Upper lobe of right lung (tissue), 1 donor: ENCODE measurements around the gene CDH23. TPM values are rescaled to one million over a fixed set of nuclear protein-coding genes. Genes with fewer than 3 reads are reported as not detected.

Source experiments
- ATAC-seq: fragments of 200-7000 bp; cut with Tn5 transposase; one replicate; pipeline ENCODE4 v1.9.1; 2020; ENCODE audit warnings: mild to moderate bottlenecking, moderate library complexity
- DNase-seq: peaks from one replicate; pipeline ENCODE4 v3.0.0-alpha.2; 2020
- H3K27ac ChIP-seq: fragments of 200-600 bp; one replicate; pipeline ENCODE4 v1.8.0; 2022
- H3K27me3 ChIP-seq: fragments of 200-600 bp; one replicate; pipeline ENCODE4 v1.8.0; 2022; ENCODE audit warnings: mild to moderate bottlenecking
- H3K36me3 ChIP-seq: fragments of 200-600 bp; one replicate; pipeline ENCODE4 v1.8.0; 2022
- H3K4me1 ChIP-seq: fragments of 200-600 bp; one replicate; pipeline ENCODE4 v1.8.0; 2022
- H3K4me3 ChIP-seq: fragments of 200-600 bp; one replicate; pipeline ENCODE4 v1.8.0; 2022; ENCODE audit warnings: mild to moderate bottlenecking
- H3K9me3 ChIP-seq: fragments of 200-600 bp; one replicate; pipeline ENCODE4 v1.8.0; 2022
- intact Hi-C: fragments of 100-400 bp; cut with DNase I; formaldehyde crosslinking; loops from one replicate; pipeline ENCODE4 v1.11.0; 2022
- total RNA-seq: library from RNA; stranded (reverse); fragmentation: NEBNext Ultra II Directional; extraction: Animal tissue kit (Norgen Biotek cat#: 25700); gene quantifications from one replicate; pipeline ENCODE4 v1.2.1, GENCODE V29; 2021
- TF ChIP-seq, protein P1 (sequence below): fragments of 200-600 bp; IDR thresholded peaks from one replicate; pipeline ENCODE4 v1.8.0; 2022; ENCODE audit warnings: antibody characterized with exemption
- donor health status: DM: no; HTN: yes; CAD: no; lungs with severe emphysema.

The CDH23 gene
- total RNA-seq, 1 donor from 2014 or later: 10.9 TPM

DNA sequence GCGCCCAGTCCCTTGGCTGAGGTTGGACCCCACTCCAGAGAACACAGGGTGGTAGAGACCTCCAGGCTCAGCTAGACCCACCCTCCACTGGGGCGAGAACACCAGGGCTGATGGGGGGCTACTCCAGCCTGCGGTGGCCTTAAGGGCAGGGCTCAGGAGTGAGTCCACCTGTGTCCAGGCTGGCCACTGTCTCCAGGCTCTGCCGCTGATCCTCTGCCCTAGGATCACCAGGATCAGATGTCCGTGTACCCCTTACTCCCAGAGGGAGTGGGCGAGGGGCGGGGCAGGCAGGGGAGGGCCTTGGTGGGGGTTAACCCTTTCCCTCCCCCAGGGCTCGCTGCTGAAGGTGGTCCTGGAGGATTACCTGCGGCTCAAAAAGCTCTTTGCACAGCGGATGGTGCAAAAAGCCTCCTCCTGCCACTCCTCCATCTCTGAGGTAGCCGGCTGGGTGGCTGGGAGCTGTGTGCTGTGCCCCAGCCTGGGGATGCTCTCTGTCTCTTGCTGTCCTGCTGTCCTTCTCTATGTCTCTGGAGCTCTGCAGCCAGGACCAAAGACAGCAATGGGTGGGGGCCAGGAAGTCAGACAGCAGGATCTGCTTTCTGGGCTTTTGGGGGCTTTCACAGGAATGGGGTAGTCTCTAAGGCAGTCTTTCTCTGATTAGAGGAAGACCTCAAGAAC, 416.3 kb downstream of the CDH23 start:
- no peak overlapping the region for H3K27ac ChIP-seq
- no peak for DNase-seq
- peak; percentile 2 for ATAC-seq
- intact Hi-C loops: loop anchor here (10.0 kb wide), 1 partner anchor 428 kb away; no protein-coding TSS in a partner anchor
- H3K9me3 ChIP-seq: no peaks in the 10 kb centered on the region
- no peaks in the 10 kb centered on the region for H3K27me3 ChIP-seq
- no peak overlapping the region for H3K4me3 ChIP-seq
- TF ChIP-seq, protein P1, sequence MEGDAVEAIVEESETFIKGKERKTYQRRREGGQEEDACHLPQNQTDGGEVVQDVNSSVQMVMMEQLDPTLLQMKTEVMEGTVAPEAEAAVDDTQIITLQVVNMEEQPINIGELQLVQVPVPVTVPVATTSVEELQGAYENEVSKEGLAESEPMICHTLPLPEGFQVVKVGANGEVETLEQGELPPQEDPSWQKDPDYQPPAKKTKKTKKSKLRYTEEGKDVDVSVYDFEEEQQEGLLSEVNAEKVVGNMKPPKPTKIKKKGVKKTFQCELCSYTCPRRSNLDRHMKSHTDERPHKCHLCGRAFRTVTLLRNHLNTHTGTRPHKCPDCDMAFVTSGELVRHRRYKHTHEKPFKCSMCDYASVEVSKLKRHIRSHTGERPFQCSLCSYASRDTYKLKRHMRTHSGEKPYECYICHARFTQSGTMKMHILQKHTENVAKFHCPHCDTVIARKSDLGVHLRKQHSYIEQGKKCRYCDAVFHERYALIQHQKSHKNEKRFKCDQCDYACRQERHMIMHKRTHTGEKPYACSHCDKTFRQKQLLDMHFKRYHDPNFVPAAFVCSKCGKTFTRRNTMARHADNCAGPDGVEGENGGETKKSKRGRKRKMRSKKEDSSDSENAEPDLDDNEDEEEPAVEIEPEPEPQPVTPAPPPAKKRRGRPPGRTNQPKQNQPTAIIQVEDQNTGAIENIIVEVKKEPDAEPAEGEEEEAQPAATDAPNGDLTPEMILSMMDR: no peak
- no peaks in the 10 kb centered on the region for H3K4me1 ChIP-seq
- H3K36me3 ChIP-seq: peaks cover 30% of the 10 kb centered on the region

DNA sequence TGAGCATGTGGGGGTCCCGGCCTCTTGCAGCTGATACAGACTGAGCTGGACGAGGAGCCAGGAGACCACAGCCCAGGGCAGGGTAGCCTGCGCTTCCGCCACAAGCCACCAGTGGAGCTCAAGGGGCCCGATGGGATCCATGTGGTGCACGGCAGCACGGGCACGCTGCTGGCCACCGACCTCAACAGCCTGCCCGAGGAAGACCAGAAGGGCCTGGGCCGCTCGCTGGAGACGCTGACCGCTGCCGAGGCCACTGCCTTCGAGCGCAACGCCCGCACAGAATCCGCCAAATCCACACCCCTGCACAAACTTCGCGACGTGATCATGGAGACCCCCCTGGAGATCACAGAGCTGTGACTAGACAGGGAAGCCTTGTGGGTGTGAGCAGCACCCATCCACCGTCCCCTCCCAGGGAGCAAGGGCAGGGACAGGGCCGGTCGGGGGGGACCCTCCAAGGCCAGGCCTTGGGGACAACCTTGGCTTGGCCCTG, 418.2 kb downstream of the CDH23 start:
- Histone ChIP-seq H3K27ac (no peak overlapping the region), H3K27me3 (no peaks in the 10 kb centered on the region), H3K36me3 (peaks cover 49% of the 10 kb centered on the region), H3K9me3 (no peaks in the 10 kb centered on the region), H3K4me3 (no peak overlapping the region), H3K4me1 (peaks cover 5% of the 10 kb centered on the region)
- DNase-seq: no peak
- TF ChIP-seq, protein P1: no peak
- intact Hi-C loops: loop anchor here (10.0 kb wide), 1 partner anchor 430 kb away; no protein-coding TSS in a partner anchor
- ATAC-seq: no peak

DNA sequence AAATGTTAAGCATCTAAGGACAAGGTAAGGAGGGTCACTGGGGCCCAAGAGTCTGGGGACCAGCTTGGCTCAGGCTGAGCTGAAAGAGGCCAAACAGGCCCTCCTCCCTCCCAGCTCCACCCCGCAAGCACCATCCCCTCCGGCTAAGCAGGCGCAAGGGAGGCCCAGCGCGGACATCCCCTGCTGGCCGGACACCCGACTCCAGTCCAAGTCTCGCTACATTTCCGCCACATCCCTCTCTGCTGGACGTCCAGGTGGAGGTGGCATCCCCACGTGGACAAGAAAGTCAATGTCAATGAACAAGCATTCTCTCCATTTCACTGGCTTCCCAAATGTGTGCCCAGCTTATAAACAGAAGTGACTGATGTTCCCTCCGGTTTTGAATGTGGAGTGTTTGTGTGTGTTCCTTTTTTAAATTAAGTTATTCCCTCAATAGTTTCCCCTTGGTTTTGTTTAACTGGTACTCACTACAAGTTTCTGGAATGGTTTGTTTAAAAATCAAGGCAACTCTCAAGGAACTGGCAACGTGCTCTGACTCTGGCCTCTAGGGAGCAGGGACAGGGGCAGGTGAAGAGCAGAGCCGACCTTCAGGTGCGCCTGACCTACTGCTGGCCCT, 418.9 kb downstream of the CDH23 start:
- ATAC-seq: no peak
- H3K4me3 ChIP-seq: no peak overlapping the region
- intact Hi-C loops: loop anchor here (10.0 kb wide), 1 partner anchor 431 kb away; no protein-coding TSS in a partner anchor
- peaks cover 6% of the 10 kb centered on the region for H3K4me1 ChIP-seq
- TF ChIP-seq, protein P1: no peak
- no peaks in the 10 kb centered on the region for H3K27me3 ChIP-seq
- no peak overlapping the region for H3K27ac ChIP-seq
- DNase-seq: no peak
- no peaks in the 10 kb centered on the region for H3K9me3 ChIP-seq
- peaks cover 55% of the 10 kb centered on the region for H3K36me3 ChIP-seq

DNA sequence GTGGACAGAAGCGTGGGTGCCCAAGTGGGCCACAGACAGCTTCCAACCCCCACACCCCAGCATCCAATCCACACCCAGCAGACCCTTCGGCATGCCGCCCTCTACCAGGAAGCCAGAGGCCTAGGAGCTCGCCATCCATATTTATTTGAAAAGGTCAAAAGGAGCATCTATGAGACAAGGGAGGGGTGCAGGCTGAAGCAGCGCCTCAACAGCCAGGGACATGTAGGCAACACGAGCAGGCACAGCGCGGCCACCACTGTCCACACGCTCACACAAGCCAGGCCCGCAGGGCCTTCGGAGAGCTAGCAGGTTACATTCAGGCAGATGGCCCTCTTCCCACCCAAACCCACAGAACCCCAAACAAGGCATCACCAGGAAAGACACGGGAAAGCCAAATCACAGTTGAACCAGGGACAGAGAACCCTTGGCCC, 419.7 kb downstream of the CDH23 start:
- intact Hi-C loops: loop anchor here (10.0 kb wide), 1 partner anchor 432 kb away; no protein-coding TSS in a partner anchor
- no peak overlapping the region for H3K4me3 ChIP-seq
- H3K27ac ChIP-seq: no peak overlapping the region
- TF ChIP-seq, protein P1: no peak
- no peaks in the 10 kb centered on the region for H3K9me3 ChIP-seq
- DNase-seq (no peak), ATAC-seq (no peak)
- H3K27me3 ChIP-seq: no peaks in the 10 kb centered on the region
- H3K36me3 ChIP-seq: peaks cover 64% of the 10 kb centered on the region
- peaks cover 6% of the 10 kb centered on the region for H3K4me1 ChIP-seq

DNA sequence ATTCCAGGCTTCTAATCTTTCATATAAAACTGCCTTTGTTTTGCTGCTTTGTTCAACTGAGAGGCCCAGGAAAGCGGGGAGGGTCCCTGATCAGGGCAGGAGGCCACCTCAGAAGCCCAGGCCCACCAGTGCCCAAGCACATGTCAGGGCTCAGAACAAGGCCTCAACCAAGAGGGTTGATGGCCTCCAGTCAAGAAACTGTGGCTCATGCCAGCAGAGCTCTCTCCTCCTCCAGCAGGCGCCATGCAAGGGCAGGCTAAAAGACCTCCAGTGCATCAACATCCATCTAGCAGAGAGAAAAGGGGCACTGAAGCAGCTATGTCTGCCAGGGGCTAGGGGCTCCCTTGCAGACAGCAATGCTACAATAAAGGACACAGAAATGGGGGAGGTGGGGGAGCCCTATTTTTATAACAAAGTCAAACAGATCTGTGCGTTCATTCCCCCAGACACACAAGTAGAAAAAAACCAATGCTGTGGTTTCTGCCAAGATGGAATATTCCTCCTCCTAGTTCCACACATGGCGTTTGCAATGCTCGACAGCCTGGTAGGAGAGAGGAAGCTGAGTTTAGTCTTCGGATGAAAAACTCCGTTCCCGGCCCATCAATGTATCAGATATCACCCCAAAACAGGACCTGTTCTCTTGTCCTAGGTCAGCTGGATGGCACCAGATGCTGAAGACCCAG, 420.4 kb downstream of the CDH23 start:
- TF ChIP-seq, protein P1: no peak
- H3K4me1 ChIP-seq: peaks cover 6% of the 10 kb centered on the region
- H3K4me3 ChIP-seq: no peak overlapping the region
- H3K9me3 ChIP-seq: no peaks in the 10 kb centered on the region
- ATAC-seq: no peak
- DNase-seq: no peak
- intact Hi-C loops: loop anchor here (10.0 kb wide), 1 partner anchor 432 kb away; no protein-coding TSS in a partner anchor
- peaks cover 70% of the 10 kb centered on the region for H3K36me3 ChIP-seq
- no peaks in the 10 kb centered on the region for H3K27me3 ChIP-seq
- H3K27ac ChIP-seq: no peak overlapping the region
